HG02610 (cell line): ENCODE data around the gene AKR1C8.

Source experiments
- ATAC-seq: cut with Tn5 transposase; IDR thresholded peaks from one replicate; pipeline ENCODE4 v1.9.1; 2021; ENCODE audit warnings: mild to moderate bottlenecking, moderate library complexity; ENCODE audit not compliant: unreplicated experiment

AKR1C8 gene

GRCh38 chr10:5108658-5109416 is 76.1 kb downstream of the AKR1C8 start:
- ATAC-seq = no peak

GRCh38 chr10:5107860-5108526 is 77.0 kb downstream of the AKR1C8 start:
- ATAC-seq = no peak

- no peak for ATAC-seq
Measured at GRCh38 chr10:5106553-5106952, 78.4 kb downstream of the AKR1C8 start.

- no peak for ATAC-seq
Measured at GRCh38 chr10:5105626-5106025, 79.3 kb downstream of the AKR1C8 start.
